ENCODE measurements around the gene DGKZ.

DGKZ gene

DNA sequence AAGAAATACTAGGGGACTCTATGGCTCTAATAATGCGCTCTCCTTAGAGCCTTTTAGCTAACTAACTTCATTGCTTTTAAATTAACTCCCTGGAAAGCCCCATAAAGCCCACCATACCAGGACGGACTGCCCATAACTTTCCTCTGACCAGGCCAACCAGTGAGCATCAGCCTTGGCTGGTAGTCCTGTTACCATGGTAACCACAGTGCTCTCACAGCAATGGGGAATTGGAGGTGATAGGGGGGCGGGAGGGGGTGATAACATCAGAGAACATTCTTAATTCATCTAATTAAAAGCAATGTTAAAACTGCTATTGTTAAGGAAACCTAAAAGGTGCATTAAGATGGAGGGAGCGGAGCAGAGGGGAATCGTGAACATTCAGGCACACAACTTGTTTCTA, 71.5 kb downstream of the DGKZ start:
- no peak overlapping the region for H3K27ac ChIP-seq
- TF ChIP-seq ZFX (IDR thresholded peaks at IDR 0.05; ENCODE audit: borderline replicate concordance), result no peak
- TF ChIP-seq, protein P1, sequence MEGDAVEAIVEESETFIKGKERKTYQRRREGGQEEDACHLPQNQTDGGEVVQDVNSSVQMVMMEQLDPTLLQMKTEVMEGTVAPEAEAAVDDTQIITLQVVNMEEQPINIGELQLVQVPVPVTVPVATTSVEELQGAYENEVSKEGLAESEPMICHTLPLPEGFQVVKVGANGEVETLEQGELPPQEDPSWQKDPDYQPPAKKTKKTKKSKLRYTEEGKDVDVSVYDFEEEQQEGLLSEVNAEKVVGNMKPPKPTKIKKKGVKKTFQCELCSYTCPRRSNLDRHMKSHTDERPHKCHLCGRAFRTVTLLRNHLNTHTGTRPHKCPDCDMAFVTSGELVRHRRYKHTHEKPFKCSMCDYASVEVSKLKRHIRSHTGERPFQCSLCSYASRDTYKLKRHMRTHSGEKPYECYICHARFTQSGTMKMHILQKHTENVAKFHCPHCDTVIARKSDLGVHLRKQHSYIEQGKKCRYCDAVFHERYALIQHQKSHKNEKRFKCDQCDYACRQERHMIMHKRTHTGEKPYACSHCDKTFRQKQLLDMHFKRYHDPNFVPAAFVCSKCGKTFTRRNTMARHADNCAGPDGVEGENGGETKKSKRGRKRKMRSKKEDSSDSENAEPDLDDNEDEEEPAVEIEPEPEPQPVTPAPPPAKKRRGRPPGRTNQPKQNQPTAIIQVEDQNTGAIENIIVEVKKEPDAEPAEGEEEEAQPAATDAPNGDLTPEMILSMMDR (IDR thresholded peaks at IDR 0.05), result no peak

DNA sequence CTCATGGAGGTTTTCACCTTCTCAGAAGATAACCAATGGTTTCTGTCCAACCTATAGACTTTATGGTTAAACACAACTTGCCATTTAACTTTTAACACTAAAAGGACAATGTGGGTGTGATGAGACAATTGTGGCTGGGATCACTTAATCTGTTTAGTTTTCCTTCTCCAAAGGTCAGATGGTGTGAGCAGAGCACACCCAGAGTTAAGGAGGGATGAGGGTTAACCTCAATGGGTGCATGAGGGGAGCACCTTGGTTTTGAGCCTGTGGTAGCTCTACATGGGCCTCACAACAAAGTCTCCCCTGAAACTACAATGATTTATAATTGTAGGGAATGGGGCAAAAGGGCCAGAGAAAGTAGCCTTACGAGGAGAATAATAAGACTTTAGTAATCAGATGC, 73.2 kb downstream of the DGKZ start:
- no peak overlapping the region for H3K27ac ChIP-seq
- TF ChIP-seq ZFX (IDR thresholded peaks at IDR 0.05; ENCODE audit: borderline replicate concordance), result no peak
- TF ChIP-seq, protein P1 (IDR thresholded peaks at IDR 0.05), result no peak

DNA sequence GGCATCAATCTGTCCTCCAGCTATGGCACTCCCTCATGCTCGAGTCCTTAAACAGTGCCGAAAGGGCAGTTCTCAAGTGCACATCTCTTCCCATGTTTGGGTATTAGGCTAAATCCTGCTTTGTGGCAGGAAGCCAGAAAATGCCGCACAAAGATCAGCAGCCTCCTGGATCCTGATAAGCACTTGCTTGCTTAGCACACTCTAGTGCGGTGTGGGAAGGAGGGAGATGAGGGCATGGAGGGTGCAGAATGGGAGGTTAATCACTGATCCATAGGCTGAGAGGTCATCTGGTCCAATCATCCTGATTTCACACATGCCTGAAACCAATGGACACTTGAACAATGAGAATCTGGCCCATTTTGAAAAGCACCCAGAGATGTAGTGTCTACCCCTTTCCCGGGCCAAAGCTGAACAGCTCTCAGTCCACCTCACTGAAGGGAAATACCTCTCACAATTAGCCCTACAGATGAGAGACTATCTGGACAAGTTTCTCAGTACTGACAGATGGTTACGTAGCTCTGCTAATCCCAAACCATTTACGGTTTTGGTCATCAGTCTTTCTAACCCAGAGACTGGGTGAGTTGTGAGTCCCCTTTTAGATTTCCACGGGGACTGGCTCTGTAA, 74.1 kb downstream of the DGKZ start:
- H3K27ac ChIP-seq, result no peak overlapping the region
- TF ChIP-seq, protein P1 (IDR thresholded peaks at IDR 0.05), result no peak
- TF ChIP-seq ZFX (IDR thresholded peaks at IDR 0.05; ENCODE audit: borderline replicate concordance), result no peak

DNA sequence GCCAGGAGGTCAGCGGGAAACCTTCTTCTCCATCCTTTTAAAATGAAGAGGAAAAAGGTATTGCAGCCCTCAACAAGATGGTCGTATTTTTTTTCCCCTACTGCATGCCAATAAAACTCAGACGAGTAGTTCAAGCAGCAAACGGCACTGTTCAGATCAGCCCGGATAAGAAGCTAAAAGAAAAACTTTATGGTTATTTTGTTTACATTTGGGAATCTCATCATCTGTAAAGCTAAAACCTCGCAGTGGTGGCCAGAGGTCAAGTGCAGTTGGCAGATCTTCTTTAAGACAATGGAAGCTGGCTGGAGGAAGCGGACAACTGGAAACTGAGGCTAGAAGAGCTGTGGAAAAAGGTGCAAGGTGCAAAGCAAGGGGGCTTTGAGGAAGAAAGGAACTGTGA, 75.3 kb downstream of the DGKZ start:
- H3K27ac ChIP-seq, result no peak overlapping the region

DNA sequence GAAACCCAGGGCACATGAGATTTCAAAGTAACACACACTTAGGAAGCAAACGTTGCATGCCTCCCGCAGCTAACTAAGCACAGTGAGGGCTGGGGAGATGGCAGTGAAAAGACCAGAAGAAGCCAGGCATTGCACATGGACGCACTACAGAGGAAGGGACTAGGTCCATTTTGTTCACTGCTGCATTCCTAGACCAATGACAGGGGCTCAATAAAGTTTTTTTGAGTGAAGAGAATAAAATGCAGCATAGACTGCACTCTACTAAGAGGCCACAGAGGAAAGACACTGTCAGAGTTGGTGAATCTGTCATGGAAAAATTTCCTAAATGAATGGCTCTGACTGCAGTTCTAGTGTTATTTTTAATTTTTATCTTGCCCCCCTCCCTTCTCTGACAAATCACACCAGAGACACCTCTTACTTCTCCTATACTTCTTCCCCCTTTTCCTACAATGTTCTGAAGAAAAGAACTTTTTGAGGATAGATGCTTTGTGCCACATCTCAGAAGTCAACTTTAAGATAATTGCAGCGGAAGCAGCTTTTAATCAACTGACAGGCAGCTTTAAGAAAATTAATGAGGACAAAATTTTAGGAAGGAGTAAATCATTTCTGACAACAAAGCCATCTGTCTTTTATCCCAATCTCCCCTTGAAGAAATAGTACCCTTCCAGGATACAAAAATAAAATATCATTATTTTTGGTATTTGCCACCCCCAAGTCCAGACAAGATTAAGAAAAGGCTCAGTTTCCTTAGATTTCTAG, 79.1 kb downstream of the DGKZ start:
- H3K27ac ChIP-seq, result no peak overlapping the region
- TF ChIP-seq ZFX (IDR thresholded peaks at IDR 0.05; ENCODE audit: borderline replicate concordance), result no peak
- TF ChIP-seq, protein P1 (IDR thresholded peaks at IDR 0.05), result no peak

More for the DNA sequence above, 75.3 kb downstream of the DGKZ start:
- TF ChIP-seq ZFX (IDR thresholded peaks at IDR 0.05; ENCODE audit: borderline replicate concordance), result no peak
- TF ChIP-seq, protein P1 (IDR thresholded peaks at IDR 0.05), result no peak

DNA sequence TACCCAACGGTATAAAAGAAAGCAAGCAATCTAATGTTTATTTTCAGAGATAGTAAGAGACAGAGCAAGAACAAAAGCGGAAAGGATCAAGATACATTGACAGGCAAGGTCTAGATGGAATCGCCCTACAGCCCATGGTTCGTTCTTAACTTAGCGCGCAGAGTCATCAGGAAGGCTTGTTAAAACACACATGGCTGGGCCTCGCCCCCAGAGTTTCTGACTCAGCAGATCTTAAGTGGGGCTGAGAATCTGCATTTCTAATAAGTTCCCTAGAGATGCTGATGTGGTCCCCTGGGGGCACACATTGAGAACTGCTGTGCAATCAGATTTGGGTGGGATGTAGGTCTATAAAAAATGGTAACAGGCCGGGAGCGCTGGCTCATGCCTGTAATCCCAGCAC, 80.1 kb downstream of the DGKZ start:
- no peak overlapping the region for H3K27ac ChIP-seq
- TF ChIP-seq ZFX (IDR thresholded peaks at IDR 0.05; ENCODE audit: borderline replicate concordance), result no peak
- TF ChIP-seq, protein P1 (IDR thresholded peaks at IDR 0.05), result no peak

DNA sequence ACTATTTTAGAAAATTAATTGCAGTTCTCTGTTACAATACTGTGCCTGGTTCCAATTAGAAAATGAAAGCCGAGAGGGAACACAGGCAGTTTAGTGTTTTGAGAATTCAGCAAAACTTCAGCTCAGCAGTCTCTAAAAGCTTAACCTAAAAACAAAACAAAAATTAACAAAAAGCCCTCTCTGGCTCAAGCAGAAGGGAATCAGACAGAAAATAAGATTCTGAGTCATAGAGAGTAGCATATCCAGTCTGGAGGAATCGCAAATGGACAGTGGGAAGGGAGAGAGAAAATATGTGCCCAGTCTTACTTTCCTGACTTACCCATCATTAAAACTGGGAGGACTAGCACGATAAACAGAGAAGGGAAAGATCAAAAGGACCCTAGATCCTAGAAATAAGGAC, 82.5 kb downstream of the DGKZ start:
- H3K27ac ChIP-seq, result no peak overlapping the region
- TF ChIP-seq, protein P1 (IDR thresholded peaks at IDR 0.05), result no peak
- TF ChIP-seq ZFX (IDR thresholded peaks at IDR 0.05; ENCODE audit: borderline replicate concordance), result no peak

Data from 22Rv1 (cell line).